Hindlimb muscle (tissue), 1 donor: ENCODE data around the gene OR5H15. TPM values are rescaled to one million over a fixed set of nuclear protein-coding genes. Genes with fewer than 3 reads are reported as not detected.
"Not testable (repeated sequence)": the region's sequence is repeated elsewhere in the genome, so short reads cannot be mapped to it uniquely, and the experiment has no call there.

ENCODE experiments used
- DNase-seq: peaks from one replicate; pipeline ENCODE4 v3.0.0-alpha.2; 2013
- polyA plus RNA-seq: library from polyadenylated mRNA; unstranded; fragments of 120-200 nt; gene quantifications from one replicate; pipeline ENCODE4 v1.2.1, GENCODE V29; 2013; ENCODE audit not compliant: insufficient read length

Gene OR5H15
- not detected for polyA plus RNA-seq

DNA sequence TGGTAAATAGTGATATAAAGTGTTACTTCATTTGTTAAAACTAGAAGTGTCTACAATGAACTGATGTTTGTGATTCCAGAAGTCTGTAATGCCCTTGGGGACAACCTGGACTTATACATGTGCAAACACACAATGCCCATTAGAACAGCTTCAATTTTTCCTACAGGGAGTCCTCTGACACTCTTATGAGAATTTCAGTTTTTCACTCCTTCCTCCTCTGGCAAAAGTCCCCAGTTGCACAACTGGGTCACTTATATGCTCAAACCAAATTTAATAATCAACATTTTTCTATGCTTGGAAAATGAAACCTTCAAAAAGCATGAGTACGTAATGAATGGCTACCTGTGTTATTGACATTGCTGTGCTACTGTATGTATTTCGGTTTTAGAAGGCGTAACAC lies at the start of gene OR5H15:
TSS of gene OR5H15 (plus strand) at position 301 of the 400 bp plus-strand sequence. CDS start 2,004 bp downstream, outside the sequence.
- DNase-seq: no peak

- no peak for DNase-seq
These were observed 36.1 kb upstream of the OR5H15 start, which contains the start of gene OR5H1 for GRCh38 chr3:98130421-98130820. Gene OR5H1, plus strand, starts transcription at chr3:98130721. Its CDS starts 1,977 bp downstream, at chr3:98132698.

- no peak for DNase-seq
These were observed 29.9 kb upstream of the OR5H15 start for GRCh38 chr3:98136631-98137030.

- not testable (repeated sequence) for DNase-seq
These were observed 28.5 kb upstream of the OR5H15 start for GRCh38 chr3:98137826-98138557.

- no peak for DNase-seq
These were observed 26.0 kb upstream of the OR5H15 start for GRCh38 chr3:98140531-98140930.

GRCh38 chr3:98147179-98147578 lies 19.3 kb upstream of the OR5H15 start, which contains the start of gene OR5H14:
Gene OR5H14, plus strand, starts transcription at chr3:98147479. Its CDS starts 1,907 bp downstream, at chr3:98149386.
- no peak for DNase-seq

GRCh38 chr3:98148751-98149150 lies 17.7 kb upstream of the OR5H15 start:
- no peak for DNase-seq

- not testable (repeated sequence) for DNase-seq
These were observed 17.0 kb upstream of the OR5H15 start for GRCh38 chr3:98149456-98149855.

DNA sequence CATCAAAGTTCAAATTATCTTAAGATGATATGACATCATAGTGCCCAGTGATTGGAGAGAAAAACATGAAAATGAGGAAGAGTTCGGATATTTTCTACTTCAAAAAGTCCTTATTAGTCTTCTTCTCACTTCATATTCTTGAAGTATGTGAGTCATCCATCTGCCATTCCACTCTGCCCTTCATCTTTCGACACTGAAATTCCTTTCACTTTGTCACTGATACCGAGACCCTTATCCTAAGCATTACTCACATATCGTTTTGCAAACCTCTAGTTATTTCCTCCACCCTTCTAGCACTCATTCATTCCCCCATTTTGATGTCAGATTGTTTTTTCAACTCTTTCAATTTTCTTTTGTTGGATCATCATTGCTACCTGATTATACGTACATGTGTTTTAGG lies 15.3 kb upstream of the OR5H15 start:
- no peak for DNase-seq

DNA sequence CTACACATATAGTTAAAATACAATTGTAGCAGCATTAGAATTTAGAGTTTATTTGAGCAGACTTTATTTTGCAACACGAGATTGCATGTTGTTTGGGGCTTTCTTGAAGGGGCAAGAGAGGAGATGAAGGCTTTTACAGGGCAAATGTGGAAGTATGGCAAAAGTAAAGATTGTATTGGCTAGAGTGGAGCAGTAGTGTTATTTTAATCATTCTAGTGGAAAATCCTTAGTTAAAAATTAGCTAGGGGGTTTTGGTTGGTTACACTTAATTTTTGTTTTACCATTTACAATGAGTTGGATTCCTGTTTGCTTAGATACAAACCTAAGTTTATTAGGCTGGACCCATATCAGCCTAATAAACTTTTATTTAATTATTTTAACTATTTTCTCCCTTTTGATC lies 4.6 kb downstream of the OR5H15 start:
- no peak for DNase-seq

DNA sequence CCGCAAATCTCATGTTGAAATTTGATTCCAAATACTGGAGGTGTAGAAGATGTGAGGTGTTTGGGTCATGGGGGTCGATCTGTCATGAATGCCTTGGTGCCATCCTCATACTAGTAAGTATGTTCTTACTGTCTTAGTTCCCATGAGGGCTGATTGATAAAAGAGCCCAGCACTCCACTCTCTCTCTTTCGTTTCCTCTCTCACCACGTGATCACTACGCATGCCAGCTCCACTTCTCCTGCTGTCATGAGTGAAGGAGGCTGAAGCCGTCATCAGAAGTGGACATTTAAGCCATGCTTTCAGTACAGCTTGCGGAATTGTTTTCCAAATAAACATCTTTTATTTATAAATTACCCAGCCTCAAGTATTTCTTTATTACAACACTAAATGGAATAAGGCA lies 6.1 kb downstream of the OR5H15 start:
- no peak for DNase-seq

DNA sequence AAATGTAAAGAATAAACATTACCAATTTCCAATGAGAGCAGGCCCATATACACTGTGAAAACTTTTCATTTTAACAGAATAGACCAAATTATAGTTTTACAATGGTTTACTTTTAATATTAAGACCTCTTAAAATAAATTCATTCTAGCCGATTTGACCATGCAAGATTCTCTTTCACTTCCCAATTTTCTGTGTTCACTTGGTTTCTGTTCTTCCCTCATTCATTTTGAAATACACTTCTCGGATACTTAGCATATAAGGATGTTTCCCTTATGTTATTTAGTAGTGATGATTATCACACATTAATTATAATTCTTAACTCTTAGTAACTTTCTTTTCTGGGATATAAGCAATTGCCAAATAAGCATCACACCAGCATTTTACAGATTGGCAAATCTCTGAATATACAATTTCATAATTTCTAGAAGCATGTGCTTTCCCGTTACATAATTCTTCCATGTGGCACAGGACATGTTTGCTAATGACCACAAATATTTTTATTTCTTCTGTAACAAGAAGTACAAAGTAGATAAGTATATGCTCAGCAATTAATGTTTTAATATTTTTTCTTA lies 13.9 kb downstream of the OR5H15 start:
- DNase-seq: no peak

DNA sequence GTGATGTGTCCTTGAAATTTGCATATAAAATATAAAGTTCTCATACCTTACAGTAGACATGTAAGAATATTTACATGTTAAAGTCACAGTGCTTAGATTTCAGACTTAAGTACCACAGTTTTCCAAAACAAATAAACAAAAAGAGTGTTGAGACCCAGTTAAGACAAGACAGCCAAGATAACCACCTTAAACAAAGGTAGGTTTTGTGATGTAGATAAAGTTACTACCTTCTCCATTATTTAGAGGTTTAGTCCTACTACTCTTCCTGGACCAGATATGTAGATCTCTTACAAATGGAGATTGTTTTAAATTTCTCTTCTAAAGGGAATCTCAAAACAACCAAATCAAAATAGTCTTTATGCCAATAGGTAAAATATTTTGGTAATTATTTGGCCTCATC lies 15.7 kb downstream of the OR5H15 start:
- DNase-seq: no peak

GRCh38 chr3:98185180-98185579 lies 18.7 kb downstream of the OR5H15 start:
- peak; percentile 11 for DNase-seq

DNA sequence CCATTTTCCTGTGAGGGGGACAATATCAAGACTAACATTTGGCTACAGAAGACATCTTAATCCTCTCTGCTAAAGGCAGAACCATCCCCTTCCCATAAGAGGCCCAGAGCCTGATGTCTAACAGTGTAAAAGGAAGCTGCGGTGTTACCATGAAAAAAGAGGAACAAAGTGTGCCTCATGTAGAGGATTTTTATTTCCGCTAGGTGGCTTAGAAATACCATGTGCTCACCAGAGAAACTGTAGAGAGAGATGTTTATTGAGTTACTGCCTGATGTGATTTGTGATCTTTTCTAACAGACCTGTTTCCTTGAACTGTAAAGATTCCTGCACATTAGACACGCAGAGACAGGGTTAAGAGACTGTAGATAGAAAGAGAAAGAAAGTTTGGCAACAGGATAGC lies 22.0 kb downstream of the OR5H15 start:
- DNase-seq: no peak

DNA sequence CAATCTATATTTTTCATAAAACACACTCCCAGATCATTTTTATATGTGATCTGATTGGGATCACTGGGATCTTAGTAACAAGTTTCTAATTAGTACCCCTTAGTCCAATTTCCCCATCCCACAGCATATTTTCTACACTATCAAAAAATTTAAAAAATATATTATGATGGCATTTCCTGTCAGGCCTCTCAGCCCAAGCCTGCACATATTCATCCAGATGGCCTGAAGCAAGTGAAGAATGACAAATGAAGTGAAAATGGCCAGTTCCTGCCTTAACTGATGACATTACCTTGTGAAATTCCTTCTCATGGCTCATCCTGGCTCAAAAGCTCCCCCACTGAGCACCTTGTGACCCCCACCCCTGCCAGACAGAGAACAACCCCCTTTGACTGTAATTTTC lies 24.4 kb downstream of the OR5H15 start:
- not testable (repeated sequence) for DNase-seq

GRCh38 chr3:98196293-98196692 lies 29.8 kb downstream of the OR5H15 start:
- not testable (repeated sequence) for DNase-seq

DNA sequence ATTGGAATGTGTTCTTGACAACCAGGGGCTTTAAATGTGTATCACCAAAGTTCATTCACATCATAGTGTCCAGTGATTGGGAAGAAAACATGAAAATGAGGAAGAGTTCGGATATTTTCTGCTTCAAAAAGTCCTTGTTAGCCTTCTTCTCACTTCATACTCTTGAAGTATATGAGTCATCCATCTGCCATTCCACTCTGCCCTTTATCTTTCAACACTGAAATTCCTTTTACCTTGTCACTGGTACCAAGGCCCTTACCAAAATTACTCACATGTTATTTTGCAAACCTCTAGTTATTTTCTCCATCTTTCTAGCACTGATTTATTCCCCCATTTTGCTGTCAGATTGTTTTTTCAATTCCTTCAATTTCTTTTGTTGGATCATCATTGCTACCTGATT lies 32.5 kb downstream of the OR5H15 start:
- no peak for DNase-seq

GRCh38 chr3:98209244-98209643 lies 42.7 kb downstream of the OR5H15 start:
- no peak for DNase-seq

DNA sequence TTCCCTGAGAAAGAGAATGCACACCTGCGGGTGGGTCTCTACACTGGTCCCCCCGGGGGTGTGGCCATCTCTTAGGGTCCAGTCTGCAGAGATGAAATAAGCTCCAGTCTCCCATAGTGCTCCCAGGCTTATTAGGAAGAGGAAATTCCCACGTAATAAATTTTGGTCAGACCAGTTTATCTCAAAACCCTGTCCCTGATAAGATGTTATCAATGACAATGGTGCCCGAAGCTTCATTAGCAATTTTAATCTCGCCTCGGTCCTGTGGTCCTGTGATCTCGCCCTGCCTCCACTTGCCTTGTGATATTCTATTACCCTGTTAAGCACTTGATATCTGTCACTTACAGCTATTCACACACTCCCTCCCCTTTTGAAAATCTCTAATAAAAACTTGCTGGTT lies 46.8 kb downstream of the OR5H15 start:
- no peak for DNase-seq

DNA sequence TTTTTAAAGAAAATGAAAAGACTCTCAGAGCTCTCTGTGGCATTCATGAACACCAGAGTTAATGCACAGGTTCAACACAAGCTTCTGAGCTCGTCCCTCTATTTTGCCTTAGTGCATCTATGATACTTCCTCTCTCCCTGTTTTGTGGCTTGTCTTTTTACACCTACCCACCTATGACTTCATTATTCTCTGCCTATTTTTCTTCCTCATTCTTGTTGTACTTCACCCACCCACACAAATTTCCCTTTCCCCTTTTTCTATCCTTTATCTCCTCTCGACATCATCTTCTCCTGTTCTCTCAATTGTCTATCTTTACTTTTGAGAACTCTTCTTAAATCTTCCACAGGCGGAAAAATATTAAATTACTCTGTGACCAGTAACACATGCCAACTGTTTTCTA lies 48.6 kb downstream of the OR5H15 start:
- DNase-seq: no peak
